Measurements from ENCODE around the gene CYP11A1.
A peak's percentile ranks its signal among the peaks of the same experiment; 100 is the strongest.

Gene CYP11A1

DNA sequence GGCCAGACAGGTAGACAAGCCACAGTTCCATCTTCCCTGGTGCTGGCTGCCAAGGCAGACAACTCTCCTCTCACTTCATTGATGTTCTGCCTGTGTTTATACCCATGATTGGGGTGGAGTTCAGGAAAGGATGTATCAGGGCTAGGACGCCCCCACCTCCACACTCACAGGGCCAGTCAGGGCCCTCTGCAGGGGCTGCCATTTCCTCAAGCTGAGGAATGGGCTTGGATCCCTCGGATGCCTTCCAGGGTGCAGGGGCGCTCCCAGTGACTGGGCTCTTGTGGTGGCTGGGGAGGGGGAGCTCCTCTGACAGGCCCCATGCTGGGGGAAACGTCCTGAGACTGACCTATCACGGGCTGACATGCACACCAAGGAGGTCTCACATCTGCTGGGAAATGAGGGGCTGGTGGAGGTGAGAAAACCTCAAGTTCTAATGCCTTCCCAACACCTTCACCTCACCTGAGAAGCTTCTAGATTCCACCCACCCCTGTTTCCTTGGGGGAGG, 34.9 kb upstream of the CYP11A1 start:
- Histone ChIP-seq H3K27ac (peak overlapping the region in 12 of 21 experiments; percentile 8 to 84 (median 34)), H3K4me3 (no peak overlapping the region)

DNA sequence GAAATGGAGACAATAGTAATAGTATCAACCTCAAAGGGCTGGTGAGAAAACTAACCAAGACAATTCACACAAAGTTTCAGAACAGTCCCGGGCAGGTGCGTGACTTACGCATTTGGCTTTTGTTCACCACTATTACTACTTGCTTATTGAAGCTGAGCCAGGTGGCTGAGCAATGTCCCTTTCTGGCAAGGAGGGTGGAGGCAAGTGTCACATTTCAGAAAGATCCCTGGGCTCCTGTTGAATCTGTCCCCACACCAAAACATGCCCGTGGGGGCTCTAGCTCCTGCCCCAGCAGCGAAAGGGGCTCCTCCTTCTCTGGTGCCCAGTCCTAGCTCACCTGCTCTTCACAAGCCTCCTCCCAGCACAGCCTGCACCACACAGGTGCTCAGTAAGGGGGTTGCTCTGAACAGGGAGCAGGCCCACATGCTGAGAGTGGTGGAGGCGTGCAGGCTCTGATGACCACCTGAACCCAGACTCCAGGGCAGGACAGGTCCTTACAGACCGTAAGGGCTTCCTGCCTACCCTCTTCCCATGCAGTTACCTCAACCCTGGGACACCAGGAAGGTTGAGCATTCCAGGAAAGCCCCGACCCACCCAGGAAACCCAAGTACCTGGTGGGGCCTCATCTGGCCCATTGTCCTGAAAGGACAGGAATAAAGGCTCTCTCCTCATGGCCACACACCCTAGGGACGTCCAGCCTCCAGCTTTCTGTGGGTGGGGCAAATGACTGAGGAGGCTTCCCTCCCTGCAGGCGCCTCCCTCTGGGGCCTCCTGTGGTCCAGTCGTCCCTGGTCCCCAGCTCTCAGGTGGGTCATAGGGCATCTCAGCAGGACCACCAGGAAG, 33.7 kb upstream of the CYP11A1 start:
- Histone ChIP-seq H3K4me3 (no peak overlapping the region), H3K27ac (peak overlapping the region in 6 of 21 experiments; percentile 19 to 84 (median 41))

GRCh38 chr15:74400313-74400860, 32.9 kb upstream of the CYP11A1 start:
- Histone ChIP-seq H3K27ac (peak overlapping the region in 7 of 21 experiments; percentile 10 to 84 (median 51)), H3K4me3 (no peak overlapping the region)

GRCh38 chr15:74399511-74400312, 32.3 kb upstream of the CYP11A1 start:
- peak overlapping the region in 7 of 21 experiments; percentile 10 to 84 (median 51) for H3K27ac ChIP-seq
- no peak overlapping the region for H3K4me3 ChIP-seq

- H3K27ac ChIP-seq, result peak overlapping the region in 5 of 21 experiments; percentile 10 to 84 (median 59)
- no peak overlapping the region for H3K4me3 ChIP-seq
These were observed 31.7 kb upstream of the CYP11A1 start for GRCh38 chr15:74399100-74399499.

GRCh38 chr15:74398183-74398582, 30.7 kb upstream of the CYP11A1 start:
- peak overlapping the region in 6 of 21 experiments; percentile 9 to 74 (median 52) for H3K27ac ChIP-seq
- H3K4me3 ChIP-seq, result no peak overlapping the region

DNA sequence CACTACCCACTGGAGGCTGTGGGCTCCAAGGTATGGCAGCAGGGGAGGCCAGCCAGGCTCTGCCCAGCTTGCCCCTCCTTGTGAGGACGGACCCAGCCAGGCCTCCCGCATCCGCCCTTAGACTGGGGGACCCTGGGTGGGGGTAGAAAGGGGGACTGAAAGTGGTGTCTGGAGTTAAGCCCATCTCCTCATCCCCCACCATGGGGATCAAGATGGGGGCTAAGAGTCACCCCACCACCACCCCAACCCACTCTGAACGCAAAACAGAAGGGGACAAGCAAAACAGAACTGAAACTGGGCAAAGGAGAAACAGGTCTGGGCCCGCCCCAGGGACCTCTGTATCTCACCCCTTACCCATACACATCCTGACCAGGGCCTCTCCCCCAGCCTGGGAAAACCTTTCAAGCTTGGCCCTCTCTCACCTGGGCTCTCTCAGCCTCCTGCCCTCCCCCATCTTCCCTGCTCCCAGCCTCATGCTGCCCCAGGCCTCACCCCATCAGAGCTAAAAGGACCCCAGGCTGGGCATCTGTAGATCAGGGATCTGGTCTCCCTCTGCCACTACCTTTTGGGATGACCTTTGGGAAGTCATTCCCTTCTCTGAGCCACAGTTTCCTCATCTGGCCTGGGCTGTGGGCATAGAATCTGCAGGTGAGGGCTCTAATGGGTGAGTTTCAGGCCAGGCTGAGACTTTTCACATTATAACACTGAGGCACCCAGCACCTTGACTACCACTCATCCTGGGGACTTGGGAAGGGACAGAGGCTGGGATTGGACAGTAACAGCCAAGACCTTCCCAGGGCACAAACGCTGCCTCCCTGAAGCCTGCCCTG, 30.0 kb upstream of the CYP11A1 start:
- Histone ChIP-seq H3K4me3 (no peak overlapping the region), H3K27ac (peak overlapping the region in 10 of 21 experiments; percentile 0 to 74 (median 43))

- Histone ChIP-seq H3K27ac (peak overlapping the region in 8 of 21 experiments; percentile 28 to 74 (median 46)), H3K4me3 (no peak overlapping the region)
These were observed 29.2 kb upstream of the CYP11A1 start for GRCh38 chr15:74396445-74397238.

DNA sequence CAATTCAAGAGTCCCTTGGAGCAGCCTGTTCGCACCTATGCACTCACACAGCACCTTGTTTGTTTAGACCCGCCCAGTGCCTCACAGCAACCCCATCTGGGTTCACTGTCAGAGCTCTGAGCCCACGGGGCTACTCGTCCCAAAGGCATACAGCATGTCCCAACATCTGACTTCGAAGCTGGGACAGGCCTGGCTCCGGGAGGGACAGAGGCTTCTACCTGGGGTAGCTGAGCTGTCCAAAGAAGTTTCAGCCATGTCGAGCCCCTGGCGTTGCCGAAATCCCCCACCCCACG, 28.6 kb upstream of the CYP11A1 start:
- H3K4me3 ChIP-seq, result no peak overlapping the region
- peak overlapping the region in 5 of 21 experiments; percentile 30 to 74 (median 52) for H3K27ac ChIP-seq

DNA sequence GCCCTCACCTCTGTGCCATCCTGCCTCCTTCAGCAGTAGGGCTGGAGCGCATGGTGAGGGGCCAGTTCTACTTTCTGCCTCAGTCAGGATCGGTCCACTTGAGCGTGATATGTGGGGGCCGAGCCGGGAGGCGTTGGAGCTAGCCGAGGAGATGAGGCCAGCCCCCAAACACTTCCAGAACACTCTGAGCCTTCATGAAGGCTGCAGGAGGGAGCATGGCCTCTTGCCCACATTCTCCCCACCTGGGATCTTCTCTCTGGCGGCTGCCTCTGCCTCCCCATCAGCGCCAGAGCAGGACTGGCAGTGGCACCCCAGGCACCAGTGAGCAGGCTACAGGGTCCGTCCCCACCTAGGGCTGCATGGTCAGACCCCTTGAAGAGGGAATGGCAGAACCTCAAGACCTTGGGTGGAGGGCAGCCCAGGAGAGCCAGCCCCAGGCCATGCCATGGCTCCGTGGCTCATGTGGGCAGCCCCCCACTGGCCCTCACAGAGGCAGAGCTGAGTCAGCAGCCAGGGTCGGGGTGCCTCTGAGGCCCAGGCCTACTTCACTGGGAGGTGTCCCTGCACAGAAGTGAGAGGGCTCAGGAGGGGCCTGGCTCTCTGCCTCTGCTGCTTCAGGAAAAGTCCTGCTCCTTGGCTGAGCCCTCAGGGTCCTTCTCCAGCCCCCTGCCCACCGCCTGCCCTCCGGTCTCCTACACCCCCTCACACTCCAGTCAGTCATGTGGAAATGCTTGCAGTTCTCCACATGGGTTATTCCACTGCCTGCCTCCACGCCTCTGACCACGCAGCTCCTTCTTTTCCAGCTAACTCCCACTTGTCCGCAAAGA, 28.1 kb upstream of the CYP11A1 start:
- peak overlapping the region in 4 of 21 experiments; percentile 30 to 74 (median 57) for H3K27ac ChIP-seq
- no peak overlapping the region for H3K4me3 ChIP-seq

DNA sequence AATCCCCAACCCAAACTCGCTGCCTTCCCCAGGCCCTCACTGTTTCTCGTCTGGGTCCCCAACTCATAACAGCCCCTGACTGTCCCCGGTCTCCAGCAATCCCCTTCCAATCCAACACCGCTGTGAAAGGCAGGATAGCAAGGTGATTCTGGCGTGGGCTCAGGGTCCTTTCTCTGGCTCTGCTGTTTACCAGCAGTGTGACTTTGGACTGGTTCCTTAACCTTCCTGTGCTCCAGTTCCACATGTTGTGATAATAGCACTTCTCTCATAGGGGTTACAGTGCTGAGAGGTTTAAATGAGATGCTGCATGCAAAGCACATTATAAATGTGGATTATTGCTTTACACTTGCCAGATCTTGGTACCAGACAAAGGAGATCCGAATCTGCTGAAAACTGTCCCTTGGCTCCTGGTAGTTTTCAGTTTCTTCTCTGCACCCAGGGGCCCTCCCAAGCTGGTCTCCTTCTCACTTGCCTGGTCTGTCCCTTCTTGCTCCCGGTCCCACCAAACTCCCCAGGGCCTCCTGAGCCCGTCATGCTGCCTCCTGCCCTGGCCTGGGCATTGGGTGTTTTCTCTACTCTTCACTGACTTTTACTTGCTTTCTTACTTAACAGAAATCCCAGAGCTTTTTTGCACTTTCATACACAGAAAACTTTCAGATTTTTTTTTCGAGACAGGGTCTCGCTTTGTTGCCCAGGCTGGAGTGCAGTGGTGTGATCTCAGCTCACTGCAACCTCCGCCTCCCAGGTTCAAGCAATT, 26.8 kb upstream of the CYP11A1 start:
- Histone ChIP-seq H3K4me3 (no peak overlapping the region), H3K27ac (no peak overlapping the region)

DNA sequence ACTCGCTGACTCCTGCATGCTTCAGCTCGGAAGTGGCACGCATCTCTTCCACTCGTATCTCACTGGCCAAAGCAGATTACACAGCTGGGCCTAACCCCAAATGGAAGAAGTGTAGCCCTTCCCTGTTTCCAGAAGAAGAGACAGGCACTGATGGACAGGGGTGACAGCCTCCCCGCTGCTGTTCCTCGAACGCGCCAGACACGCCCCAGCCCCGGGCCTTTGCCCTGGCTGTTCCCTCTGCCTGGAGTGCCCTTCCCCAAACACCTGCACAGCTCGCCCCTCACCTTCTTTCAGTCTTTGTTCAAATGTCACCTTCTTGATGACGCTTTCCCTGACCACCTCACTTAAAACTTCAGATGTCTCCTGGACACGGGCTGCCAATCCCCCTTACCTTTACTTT, 26.0 kb upstream of the CYP11A1 start:
- Histone ChIP-seq H3K4me3 (no peak overlapping the region), H3K27ac (no peak overlapping the region)

GRCh38 chr15:74392902-74393301, 25.5 kb upstream of the CYP11A1 start:
- Histone ChIP-seq H3K27ac (no peak overlapping the region), H3K4me3 (no peak overlapping the region)

DNA sequence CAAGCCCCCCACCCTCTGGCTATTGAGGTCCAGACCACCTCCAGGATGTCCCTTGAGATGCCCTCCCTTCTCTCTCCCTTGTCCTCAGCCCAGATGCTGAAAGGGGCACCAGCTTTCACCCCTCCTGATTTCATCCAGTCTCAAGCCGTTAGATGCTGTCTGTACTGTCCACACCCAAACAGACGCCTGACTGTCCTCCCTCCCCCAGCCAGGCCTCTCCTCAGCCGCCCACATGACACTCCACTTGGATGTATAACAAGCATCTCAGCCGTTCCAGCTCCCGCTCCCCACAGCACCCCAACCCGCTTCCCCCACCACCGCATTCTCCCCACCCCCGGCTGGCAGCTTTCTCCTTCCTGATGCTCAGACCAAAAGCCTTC, 25.0 kb upstream of the CYP11A1 start:
- no peak overlapping the region for H3K27ac ChIP-seq
- no peak overlapping the region for H3K4me3 ChIP-seq

GRCh38 chr15:74391582-74392450, 24.4 kb upstream of the CYP11A1 start:
- Histone ChIP-seq H3K4me3 (no peak overlapping the region), H3K27ac (peak overlapping the region in 1 of 21 experiments; percentile 14)

DNA sequence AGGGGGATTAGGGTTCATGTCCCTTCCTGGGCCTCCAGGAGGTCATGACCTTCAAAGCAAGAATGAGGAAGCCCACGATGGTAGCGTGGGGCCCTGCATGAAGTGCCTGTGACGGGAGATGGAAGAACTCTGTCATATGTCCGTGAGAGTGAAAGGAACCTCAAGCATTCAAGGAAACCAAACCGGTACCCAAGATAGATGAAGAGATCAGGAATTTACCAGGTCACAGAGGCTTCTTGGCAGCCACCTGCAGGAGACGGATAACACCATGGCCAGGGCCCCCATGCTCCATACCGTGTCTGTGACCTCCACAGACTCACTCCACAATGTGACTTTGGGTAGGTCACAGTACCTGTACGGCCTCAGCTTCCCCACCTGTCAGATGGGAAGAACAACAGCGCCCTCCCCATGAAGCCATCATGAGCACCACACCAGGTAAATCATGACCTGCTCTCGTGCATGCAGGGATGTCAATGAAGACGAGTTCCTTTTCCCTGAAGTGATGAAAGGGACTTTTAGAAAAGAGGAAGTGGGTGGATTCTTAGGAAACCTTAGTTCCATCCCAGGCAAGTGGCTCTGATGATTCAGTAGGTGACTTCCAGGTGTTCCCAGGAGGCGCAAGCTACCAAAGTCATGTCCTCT, 23.3 kb upstream of the CYP11A1 start:
- Histone ChIP-seq H3K27ac (peak overlapping the region in 1 of 21 experiments; percentile 14), H3K4me3 (no peak overlapping the region)

Data from skin epidermis (tissue), 12 donors.